K562 (cell line): ENCODE measurements around the gene UQCRC1. TPM values are rescaled to one million over a fixed set of nuclear protein-coding genes. Genes with fewer than 3 reads are reported as not detected.

Experiments
- ADNP ChIP-seq: fragments of 200-800 bp; sonication (Bioruptor generic); IDR thresholded peaks from 2 replicates; pipeline ENCODE4 v1.6.1; 2016; ENCODE audit warnings: missing genetic modification characterization, missing compliant biosample characterization
- ARID2 ChIP-seq: fragments of 450-650 bp; IDR thresholded peaks from 2 replicates; pipeline ENCODE4 v1.6.1; 2017; ENCODE audit warnings: antibody characterized with exemption, mild to moderate bottlenecking
- CC2D1A ChIP-seq: fragments of 450-650 bp; IDR thresholded peaks from 2 replicates; pipeline ENCODE4 v1.6.1; 2017; ENCODE audit warnings: mild to moderate bottlenecking
- GATAD2A ChIP-seq: fragments of 450-650 bp; IDR thresholded peaks from 2 replicates; pipeline ENCODE4 v1.6.1; 2017
- HMGXB4 ChIP-seq: sonication (generic); formaldehyde crosslinking; IDR thresholded peaks from 2 replicates; pipeline ENCODE4 v1.8.1; 2023; ENCODE audit warnings: mild to moderate bottlenecking, missing genetic modification reagents
- NFE2 ChIP-seq: IDR thresholded peaks from 2 replicates; pipeline ENCODE4 v1.6.1; 2014; ENCODE audit warnings: antibody characterized with exemption, low read depth
- PHF20 ChIP-seq: fragments of 450-650 bp; IDR thresholded peaks from 2 replicates; pipeline ENCODE4 v1.6.1; 2018; ENCODE audit not compliant: partially characterized antibody
- PTRF ChIP-seq: fragments of 450-650 bp; IDR thresholded peaks from 2 replicates; pipeline ENCODE4 v1.6.1; 2016; ENCODE audit warnings: mild to moderate bottlenecking, missing genetic modification characterization, missing compliant biosample characterization
- RFX1 ChIP-seq: fragments of 450-650 bp; IDR thresholded peaks from 2 replicates; pipeline ENCODE4 v1.6.1; 2016; ENCODE audit warnings: mild to moderate bottlenecking, moderate library complexity
- SIRT6 ChIP-seq: IDR thresholded peaks from one replicate; pipeline ENCODE4 v1.6.1; 2012; ENCODE audit warnings: low read depth, mild to moderate bottlenecking, control low read depth, inconsistent platforms, low read length, moderate library complexity
- SRSF1 ChIP-seq: fragments of 200-400 bp; formaldehyde crosslinking; IDR thresholded peaks from 2 replicates; pipeline ENCODE4 v1.6.1; 2017; ENCODE audit warnings: mild to moderate bottlenecking, low read depth, low read length, moderate library complexity
- TAF7 ChIP-seq: fragments of 450-650 bp; IDR thresholded peaks from 2 replicates; pipeline ENCODE4 v1.6.1; 2016; ENCODE audit warnings: missing genetic modification characterization, missing compliant biosample characterization
- UBTF ChIP-seq, 2 experiments: IDR thresholded peaks; 2 replicates each; pipeline ENCODE4 v1.6.1; 2012; ENCODE audit warnings: improper control_type of control experiment in 2 of 2, low read depth in 2 of 2, low read length in 2 of 2, borderline replicate concordance in 1 of 2
- ZBTB33 ChIP-seq: sonication (generic); formaldehyde crosslinking; IDR thresholded peaks from 2 replicates; pipeline ENCODE4 v1.8.1; 2023; ENCODE audit warnings: mild to moderate bottlenecking, missing genetic modification reagents
- ZFX ChIP-seq: sonication (generic); formaldehyde crosslinking; IDR thresholded peaks from 2 replicates; pipeline ENCODE4 v1.8.0; 2022; ENCODE audit warnings: mild to moderate bottlenecking, missing genetic modification reagents, moderate library complexity
- ZKSCAN3 ChIP-seq: fragments of 250-450 bp; sonication (Bioruptor Pico); IDR thresholded peaks from 2 replicates; pipeline ENCODE4 v1.4.0; 2020
- ZNF133 ChIP-seq: fragments of 250-450 bp; sonication (Bioruptor Pico); IDR thresholded peaks from 2 replicates; pipeline ENCODE4 v1.4.0; 2020; ENCODE audit warnings: mild to moderate bottlenecking
- ZNF140 ChIP-seq: fragments of 250-450 bp; sonication (Bioruptor Pico); IDR thresholded peaks from 2 replicates; pipeline ENCODE4 v1.8.0; 2021; ENCODE audit warnings: moderate library complexity, mild to moderate bottlenecking, inconsistent platforms
- ZNF3 ChIP-seq: fragments of 250-450 bp; sonication (Bioruptor Pico); IDR thresholded peaks from 2 replicates; pipeline ENCODE4 v1.5.0; 2021; ENCODE audit warnings: mild to moderate bottlenecking, moderate library complexity
- ZNF347 ChIP-seq: fragments of 450-650 bp; formaldehyde crosslinking; IDR thresholded peaks from 2 replicates; pipeline ENCODE4 v1.4.0; 2020; ENCODE audit warnings: low read depth, mild to moderate bottlenecking, moderate library complexity
- ZNF584 ChIP-seq: fragments of 200-800 bp; sonication (Bioruptor generic); IDR thresholded peaks from 2 replicates; pipeline ENCODE4 v1.6.1; 2016; ENCODE audit warnings: low read depth, mild to moderate bottlenecking, missing genetic modification characterization, missing compliant biosample characterization
- ZNF75A ChIP-seq: fragments of 450-650 bp; formaldehyde crosslinking; IDR thresholded peaks from 2 replicates; pipeline ENCODE4 v1.4.0; 2020; ENCODE audit warnings: mild to moderate bottlenecking
- ZNF780A ChIP-seq: fragments of 250-450 bp; sonication (Bioruptor Pico); IDR thresholded peaks from 2 replicates; pipeline ENCODE4 v1.5.0; 2021; ENCODE audit warnings: mild to moderate bottlenecking
- ZNF785 ChIP-seq: fragments of 250-450 bp; sonication (Bioruptor Pico); IDR thresholded peaks from 2 replicates; pipeline ENCODE4 v1.4.0; 2020; ENCODE audit warnings: mild to moderate bottlenecking
- ZSCAN32 ChIP-seq: fragments of 450-650 bp; formaldehyde crosslinking; IDR thresholded peaks from 2 replicates; pipeline ENCODE4 v1.4.0; 2020; ENCODE audit warnings: mild to moderate bottlenecking, moderate library complexity
- polyA plus RNA-seq, 8 experiments: library from polyadenylated mRNA; depleted of rRNA in 4 of 8; stranded (reverse) in 5 of 8; unstranded in 3 of 8; fragments of >200 nt; fragmentation: Nextera tagmentation in 2 of 8; fragmentation: Illumina TruSeq in 1 of 8; extraction: Ambion mirVana in 2 of 8; extraction: Trizol in 1 of 8; gene quantifications; 2 replicates each; pipeline versions ENCODE4 v1.2.1 to v1.2.3, GENCODE V29; 2011 to 2014; ENCODE audit warnings: inconsistent platforms in 1 of 8, missing spikeins in 1 of 8
- total RNA-seq, 7 experiments: library from RNA; depleted of rRNA in 6 of 7; stranded (reverse); fragments of >200 nt in 6 of 7; fragmentation: Illumina TruSeq in 2 of 7; extraction: Trizol in 2 of 7; gene quantifications; 2 replicates each; pipeline versions ENCODE4 v1.2.1 to v1.2.3, GENCODE V29; 2011 to 2021; ENCODE audit warnings: low replicate concordance in 1 of 7

UQCRC1 gene
- total and polyA plus RNA-seq, 9 of the 15 experiments (the other 6 are each of a cell fraction or from before 2014, with no cell fraction given): 125 to 424 (median 268) TPM

- 0 out of 4 replicates have a peak, but pooled peaks of 1 of the 2 experiments have one; percentile 37 for TF ChIP-seq UBTF (IDR thresholded peaks at IDR 0.05; ENCODE audit: borderline replicate concordance in 1 of 2, low read depth in 2 of 2, low read length in 2 of 2)
- no peak for TF ChIP-seq ZSCAN32 (CRISPR knock-in tag)
- TF ChIP-seq TAF7 (tag): peak; percentile 80; the same call in 1 of the 2 replicates
- no peak for TF ChIP-seq ZNF584 (CRISPR knock-in tag)
- no peak for TF ChIP-seq ZNF785 (CRISPR knock-in tag)
- no peak for TF ChIP-seq ZNF75A
- peak; percentile 91 for TF ChIP-seq ZFX (CRISPR knock-in tag)
- TF ChIP-seq ZNF347 (CRISPR knock-in tag): no peak
- TF ChIP-seq PHF20: peak; percentile 82
- TF ChIP-seq ZKSCAN3 (CRISPR knock-in tag): no peak
- no peak for TF ChIP-seq ZNF133 (CRISPR knock-in tag)
- no peak for TF ChIP-seq ARID2
- no peak for TF ChIP-seq NFE2
- no peak for TF ChIP-seq PTRF (tag)
- TF ChIP-seq CC2D1A: no peak
- no peak for TF ChIP-seq SRSF1
- TF ChIP-seq RFX1: no peak
- no peak for TF ChIP-seq ZNF3 (CRISPR knock-in tag)
- TF ChIP-seq ZNF140 (CRISPR knock-in tag): no peak
- TF ChIP-seq ZBTB33 (CRISPR knock-in tag): peak; percentile 69
- TF ChIP-seq SIRT6: no peak
- no peak for TF ChIP-seq ADNP (tag)
- no peak for TF ChIP-seq HMGXB4
- TF ChIP-seq GATAD2A: no peak
- TF ChIP-seq ZNF780A (CRISPR knock-in tag): no peak
These were observed at the start of gene UQCRC1 (continued) for GRCh38 chr3:48609088-48610005.
